ENCODE results near the gene C19orf53. TPM values are rescaled to one million over a fixed set of nuclear protein-coding genes. Genes with fewer than 3 reads are reported as not detected.
A peak's percentile ranks its signal among the peaks of the same experiment; 100 is the strongest.

C19orf53 gene
- total RNA-seq, 4 donors from 2014 or later: 20.5 to 233 (median 77.3) TPM

GRCh38 chr19:13794398-13794756 is 20.1 kb downstream of the C19orf53 start:
- no peaks in the 10 kb centered on the region for H3K27me3 ChIP-seq
- TF ChIP-seq, protein P1, sequence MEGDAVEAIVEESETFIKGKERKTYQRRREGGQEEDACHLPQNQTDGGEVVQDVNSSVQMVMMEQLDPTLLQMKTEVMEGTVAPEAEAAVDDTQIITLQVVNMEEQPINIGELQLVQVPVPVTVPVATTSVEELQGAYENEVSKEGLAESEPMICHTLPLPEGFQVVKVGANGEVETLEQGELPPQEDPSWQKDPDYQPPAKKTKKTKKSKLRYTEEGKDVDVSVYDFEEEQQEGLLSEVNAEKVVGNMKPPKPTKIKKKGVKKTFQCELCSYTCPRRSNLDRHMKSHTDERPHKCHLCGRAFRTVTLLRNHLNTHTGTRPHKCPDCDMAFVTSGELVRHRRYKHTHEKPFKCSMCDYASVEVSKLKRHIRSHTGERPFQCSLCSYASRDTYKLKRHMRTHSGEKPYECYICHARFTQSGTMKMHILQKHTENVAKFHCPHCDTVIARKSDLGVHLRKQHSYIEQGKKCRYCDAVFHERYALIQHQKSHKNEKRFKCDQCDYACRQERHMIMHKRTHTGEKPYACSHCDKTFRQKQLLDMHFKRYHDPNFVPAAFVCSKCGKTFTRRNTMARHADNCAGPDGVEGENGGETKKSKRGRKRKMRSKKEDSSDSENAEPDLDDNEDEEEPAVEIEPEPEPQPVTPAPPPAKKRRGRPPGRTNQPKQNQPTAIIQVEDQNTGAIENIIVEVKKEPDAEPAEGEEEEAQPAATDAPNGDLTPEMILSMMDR (IDR thresholded peaks at IDR 0.05): no peak
- TF ChIP-seq POLR2A (IDR thresholded peaks at IDR 0.05): no peak
- H3K9me3 ChIP-seq: no peaks in the 10 kb centered on the region
- H3K4me1 ChIP-seq: peaks cover 10 to 17% of the 10 kb centered on the region in 2 donors
- intact Hi-C loops (cut with DNase I; ENCODE audit: low total_unique reads): no loop called here
- H3K27ac ChIP-seq: peak overlapping the region; percentile 88 to 92
- peak overlapping the region; percentile 76 for H3K4me3 ChIP-seq
- peak; percentile 88 to 91 for DNase-seq
- no peaks in the 10 kb centered on the region for H3K36me3 ChIP-seq

GRCh38 chr19:13794757-13795589 is 20.7 kb downstream of the C19orf53 start, which contains the start of gene ZSWIM4:
ZSWIM4 (plus strand) TSS chr19:13795443; CDS start chr19:13795649, 206 bp downstream.
- Histone ChIP-seq H3K9me3 (no peaks in the 10 kb centered on the region), H3K27ac (peak within 1 kb of the TSS; percentile 88 to 99), H3K27me3 (no peaks in the 10 kb centered on the region), H3K36me3 (no peaks in the 10 kb centered on the region), H3K4me3 (peak within 1 kb of the TSS; percentile 76 to 95), H3K4me1 (peaks cover 10 to 17% of the 10 kb centered on the region in 2 donors)
- TF ChIP-seq, protein P1 (IDR thresholded peaks at IDR 0.05): no peak
- peak; percentile 61 to 63 for TF ChIP-seq POLR2A (IDR thresholded peaks at IDR 0.05)
- peak; percentile 98 to 99 for DNase-seq
- intact Hi-C loops (cut with DNase I; ENCODE audit: low total_unique reads): loop anchor here (5.0 kb wide), 1 partner anchor 57 kb away; no protein-coding TSS in a partner anchor

DNA sequence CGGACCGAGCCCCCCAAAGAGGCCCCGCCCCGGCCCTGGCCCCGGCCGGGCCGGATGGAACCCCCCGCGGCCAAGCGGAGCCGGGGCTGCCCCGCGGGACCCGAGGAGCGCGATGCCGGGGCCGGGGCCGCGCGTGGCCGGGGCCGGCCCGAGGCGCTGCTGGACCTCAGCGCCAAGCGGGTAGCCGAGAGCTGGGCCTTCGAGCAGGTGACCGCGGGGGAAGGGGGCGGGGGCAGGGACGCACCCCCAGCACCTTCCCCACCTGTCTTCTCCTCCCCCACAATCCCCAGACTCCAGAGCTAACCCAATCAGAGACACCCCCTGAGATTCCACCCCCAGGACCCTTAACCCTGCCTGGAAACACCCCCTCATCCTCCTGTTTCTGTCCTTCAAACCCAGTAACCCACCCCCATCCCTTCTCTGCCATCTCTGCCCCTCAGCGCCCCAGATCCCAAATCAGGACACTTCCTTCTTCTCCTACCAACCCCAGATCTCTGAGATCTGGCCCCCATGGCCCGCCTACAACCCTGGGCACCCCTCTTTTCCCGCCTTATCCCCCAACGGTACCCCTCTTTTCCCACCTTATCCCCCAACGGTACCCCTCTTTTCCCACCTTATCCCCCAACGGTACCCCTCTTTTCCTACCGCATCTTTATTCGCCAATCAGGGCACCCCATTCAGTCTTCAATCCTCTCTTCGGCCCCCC is 21.5 kb downstream of the C19orf53 start:
- Histone ChIP-seq H3K36me3 (no peaks in the 10 kb centered on the region), H3K27me3 (no peaks in the 10 kb centered on the region), H3K4me3 (peak overlapping the region; percentile 76 to 95), H3K9me3 (no peaks in the 10 kb centered on the region), H3K4me1 (peaks cover 10 to 17% of the 10 kb centered on the region in 2 donors), H3K27ac (peak overlapping the region; percentile 88 to 99)
- TF ChIP-seq, protein P1 (IDR thresholded peaks at IDR 0.05): no peak
- TF ChIP-seq POLR2A (IDR thresholded peaks at IDR 0.05): no peak
- no peak for DNase-seq
- intact Hi-C loops (cut with DNase I; ENCODE audit: low total_unique reads): loop anchor here (5.0 kb wide), 1 partner anchor 57 kb away; no protein-coding TSS in a partner anchor

DNA sequence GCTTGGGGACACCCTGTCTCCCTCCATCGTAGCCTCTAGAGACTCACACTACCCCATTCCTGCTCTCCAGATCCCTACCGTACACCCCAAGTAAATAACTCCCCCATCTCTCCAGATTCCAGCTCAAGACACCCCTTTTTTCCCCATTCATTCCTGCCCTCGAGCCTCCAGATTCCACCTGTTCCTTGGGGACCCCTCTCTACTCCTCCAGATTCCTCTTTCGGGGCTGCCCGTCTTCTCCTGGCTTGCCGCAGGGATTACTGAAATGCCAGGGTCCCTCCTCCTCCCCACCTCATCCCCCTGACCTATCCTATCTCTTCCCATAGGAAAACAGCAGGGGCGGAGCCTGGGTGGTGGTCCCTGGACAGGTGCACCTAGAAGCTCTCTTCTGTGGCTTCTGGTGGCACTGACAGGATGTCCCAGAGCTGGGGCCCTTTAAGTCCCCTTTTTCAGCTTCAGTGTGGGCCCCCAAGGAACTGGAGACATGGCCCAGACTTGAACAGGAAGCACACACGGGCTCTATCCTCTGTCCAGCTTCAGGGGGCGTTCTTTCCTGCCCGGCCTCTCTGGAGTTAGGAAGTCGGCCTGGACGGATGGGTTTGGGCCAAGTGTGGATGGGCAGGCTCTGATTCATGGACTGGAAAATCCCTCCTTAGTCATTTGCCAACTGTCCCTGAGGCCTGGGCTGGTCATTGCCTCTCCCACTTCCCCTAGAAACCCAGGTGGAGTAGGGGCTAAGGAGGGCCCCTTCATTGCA is 22.2 kb downstream of the C19orf53 start:
- Histone ChIP-seq H3K27me3 (no peaks in the 10 kb centered on the region), H3K4me3 (peak overlapping the region; percentile 76 to 95), H3K36me3 (no peaks in the 10 kb centered on the region), H3K4me1 (peaks cover 10 to 17% of the 10 kb centered on the region in 2 donors), H3K9me3 (no peaks in the 10 kb centered on the region), H3K27ac (peak overlapping the region; percentile 88 to 99)
- peak; percentile 81 to 87 for DNase-seq
- intact Hi-C loops (cut with DNase I; ENCODE audit: low total_unique reads): loop anchor here (5.0 kb wide), 1 partner anchor 56 kb away; no protein-coding TSS in a partner anchor
- TF ChIP-seq POLR2A (IDR thresholded peaks at IDR 0.05): no peak
- TF ChIP-seq, protein P1 (IDR thresholded peaks at IDR 0.05): peak in 2 of 4 experiments; percentile 13 to 17
